HG03159 (cell line): Measurements from ENCODE around the gene WWOX.

Experiments used
- ATAC-seq: cut with Tn5 transposase; IDR thresholded peaks from one replicate; pipeline ENCODE4 v1.9.1; 2021; ENCODE audit warnings: mild to moderate bottlenecking, moderate library complexity; ENCODE audit not compliant: unreplicated experiment

Gene WWOX

DNA sequence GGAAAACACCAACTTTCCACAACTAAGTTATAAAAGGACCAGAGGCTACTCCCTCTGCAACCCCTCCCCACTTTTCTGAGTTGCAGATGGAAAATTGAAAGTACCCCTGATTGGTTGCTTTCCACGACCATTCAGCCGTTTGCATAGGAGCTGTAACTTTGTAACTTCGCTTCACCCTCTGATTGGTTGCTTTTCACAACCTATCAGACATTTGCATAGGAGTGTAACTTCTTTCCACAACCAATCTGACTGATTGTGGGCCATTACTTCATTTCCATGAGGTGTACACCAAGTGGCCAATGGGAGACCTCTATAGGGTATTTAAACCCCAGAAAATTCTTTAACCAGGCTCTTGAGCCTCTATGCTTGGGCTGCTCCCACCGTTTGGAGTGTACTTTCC, 644.1 kb downstream of the WWOX start:
- ATAC-seq = no peak

DNA sequence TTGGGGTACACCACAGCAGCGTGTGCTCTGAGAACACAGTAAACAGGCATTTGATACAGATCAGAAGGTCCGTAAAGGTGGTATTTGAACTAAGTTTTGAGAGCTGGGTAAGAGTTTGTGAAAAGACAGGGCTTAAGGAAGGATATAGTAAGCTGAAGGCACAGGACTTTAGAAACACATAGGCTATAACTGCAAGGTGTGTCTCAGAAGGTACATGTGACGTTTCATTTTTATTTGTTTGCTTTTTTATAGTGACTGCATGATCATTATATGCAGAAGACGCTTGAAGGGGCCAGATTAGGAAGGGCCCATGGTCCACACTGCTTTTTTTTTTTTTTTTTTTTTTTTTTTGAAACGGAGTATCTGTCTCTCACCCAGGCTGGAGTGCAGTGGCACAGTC, 644.6 kb downstream of the WWOX start:
- ATAC-seq = no peak

DNA sequence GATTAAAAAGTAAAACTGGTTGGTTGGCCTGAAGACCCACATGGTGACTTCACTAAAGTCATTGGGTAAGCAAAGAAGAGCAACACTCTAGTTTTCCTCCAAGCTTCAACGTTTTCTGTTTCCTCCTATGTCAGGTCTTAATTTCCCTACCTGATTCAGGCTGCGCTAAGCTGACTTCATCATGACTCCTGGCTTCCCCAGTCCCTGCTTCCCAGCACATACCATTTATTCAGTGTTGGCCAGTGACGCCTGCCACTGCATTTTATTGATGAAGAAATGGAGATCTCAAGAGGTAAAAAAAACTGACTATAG, 645.3 kb downstream of the WWOX start:
- ATAC-seq = no peak

DNA sequence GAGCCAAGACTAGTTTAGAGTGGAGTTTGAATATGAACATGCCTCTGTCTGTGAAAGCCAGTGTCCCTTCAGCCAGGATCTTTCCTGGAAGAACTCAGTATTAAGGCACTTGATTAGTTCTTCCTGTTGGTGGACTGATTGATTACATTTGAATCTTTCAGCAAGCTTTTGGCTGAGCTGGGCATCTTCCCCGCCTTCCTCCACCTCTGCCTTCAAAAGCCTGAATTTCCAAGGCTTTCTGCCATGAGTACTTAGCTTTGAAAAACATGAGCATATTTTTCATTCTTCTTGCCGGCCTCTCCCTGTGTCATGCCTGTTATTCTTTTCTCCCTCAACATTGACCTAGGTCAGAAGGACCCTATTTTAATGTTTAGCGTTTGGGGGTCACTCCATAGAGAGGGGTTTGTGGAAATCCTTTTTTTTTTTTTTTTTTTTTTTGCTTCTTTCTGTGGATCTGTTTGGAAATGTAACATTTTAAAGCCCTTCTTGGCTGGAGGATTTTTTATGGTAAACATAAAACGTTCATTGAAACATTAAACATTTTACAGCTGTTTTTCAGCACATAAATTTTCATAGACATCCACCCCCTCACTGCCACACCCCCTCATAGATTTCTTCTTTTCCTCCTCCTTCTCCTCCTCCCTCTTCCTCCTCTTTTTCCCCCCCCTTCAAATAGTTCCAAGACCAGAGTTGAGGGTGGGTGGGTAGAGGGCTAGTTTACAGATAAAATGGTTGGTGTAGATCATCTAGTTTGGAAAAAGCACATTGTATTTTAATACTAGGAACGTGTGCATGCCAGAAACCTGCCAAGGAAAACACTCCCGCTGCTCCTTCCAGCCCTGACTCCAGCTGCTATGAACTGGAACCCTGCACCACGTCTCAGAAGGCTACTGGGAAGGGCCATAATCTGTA, 645.9 kb downstream of the WWOX start:
- ATAC-seq = no peak

DNA sequence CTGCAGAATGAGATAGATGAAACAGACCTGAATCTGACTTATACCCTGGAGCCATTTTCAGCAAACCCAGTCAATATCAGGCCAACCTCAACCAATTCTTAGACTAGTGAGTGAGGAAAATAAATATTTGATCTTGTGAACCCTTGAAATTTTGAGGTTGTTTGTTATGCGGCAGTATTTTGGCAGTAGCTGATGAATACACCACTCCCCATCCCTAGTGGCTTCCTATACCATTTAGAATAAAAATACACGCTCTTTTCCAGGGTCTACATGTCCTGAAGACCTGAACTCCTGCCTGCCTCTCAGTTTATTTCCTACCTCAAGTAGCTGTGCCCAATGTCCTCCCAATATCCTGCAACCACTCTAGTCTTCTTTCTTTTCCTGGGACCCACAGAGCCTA, 647.3 kb downstream of the WWOX start:
- no peak for ATAC-seq

DNA sequence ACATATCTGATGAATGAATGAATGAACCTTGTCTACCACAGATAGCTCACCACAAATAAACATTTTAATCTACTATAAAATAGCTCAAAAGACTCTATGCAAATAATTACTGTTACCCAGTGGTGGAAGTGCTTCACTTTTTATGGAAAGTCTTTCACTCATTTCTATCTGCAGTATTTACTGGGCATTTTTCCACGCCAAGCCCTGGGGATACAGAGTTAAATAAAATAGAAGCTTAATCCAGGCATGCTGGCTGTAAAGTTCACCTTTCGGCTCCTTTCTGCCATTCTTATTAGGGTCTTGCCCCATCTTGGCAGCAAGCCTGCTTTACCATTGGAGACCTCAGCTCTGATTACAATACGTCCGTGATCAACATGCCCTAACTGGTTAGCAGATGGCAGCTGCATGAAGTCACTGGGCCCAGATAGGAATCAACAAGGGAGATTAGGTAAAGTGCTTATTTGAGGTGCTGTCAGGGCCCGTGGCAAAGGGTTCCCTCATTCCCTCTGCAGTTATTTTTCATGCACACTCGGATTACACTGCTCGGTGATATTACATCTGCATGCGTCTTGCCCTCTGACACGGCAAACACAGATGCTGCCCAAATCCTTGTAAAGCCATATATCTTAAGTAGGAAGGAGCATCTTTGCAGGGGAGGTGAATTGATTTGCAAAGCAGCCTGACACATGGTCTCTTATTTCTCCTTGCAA, 648.9 kb downstream of the WWOX start:
- ATAC-seq = no peak

DNA sequence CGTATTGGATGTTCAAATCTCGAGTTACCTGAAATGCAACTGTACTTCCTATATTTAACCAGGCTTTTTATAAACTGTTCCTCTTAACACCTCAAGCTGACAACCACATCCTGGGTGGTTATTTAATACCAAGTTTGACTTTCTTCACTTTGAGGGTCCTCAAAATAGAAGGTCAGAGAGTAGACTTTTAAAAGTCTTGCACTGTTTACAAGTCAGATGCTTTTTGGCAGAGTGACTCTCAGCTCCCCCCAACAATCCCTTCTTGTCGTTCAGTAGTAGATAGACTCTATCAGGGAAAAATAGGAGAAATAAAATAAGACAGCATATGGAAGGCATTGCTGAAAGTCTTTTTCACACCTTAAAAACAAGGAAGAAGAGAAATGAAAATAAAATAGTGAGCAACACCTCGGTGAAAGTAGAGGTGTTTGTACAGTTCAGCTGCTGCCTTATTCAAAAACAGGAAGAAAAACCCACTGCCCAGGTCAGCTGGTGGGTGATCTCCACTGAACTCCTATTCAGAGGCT, 650.4 kb downstream of the WWOX start:
- ATAC-seq = peak; percentile 73

DNA sequence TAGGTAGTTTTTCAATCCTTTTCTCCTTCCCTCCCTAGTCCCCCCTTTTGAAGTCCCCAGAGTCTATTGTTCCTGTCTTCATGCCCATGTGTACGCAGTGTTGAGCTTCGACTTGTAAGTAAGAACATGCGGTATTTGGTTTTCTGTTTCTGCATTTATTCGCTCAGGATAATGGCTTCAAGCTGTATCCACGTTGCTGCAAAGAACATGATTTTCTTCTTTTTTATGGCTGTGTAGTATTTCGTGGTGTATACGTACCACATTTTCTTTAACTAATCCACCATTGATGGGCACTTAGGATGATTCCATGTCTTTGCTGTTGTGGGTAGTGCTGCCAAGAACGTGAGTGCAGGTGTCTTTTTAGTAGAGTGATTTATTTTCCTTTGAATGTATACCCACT, 651.2 kb downstream of the WWOX start:
- no peak for ATAC-seq

DNA sequence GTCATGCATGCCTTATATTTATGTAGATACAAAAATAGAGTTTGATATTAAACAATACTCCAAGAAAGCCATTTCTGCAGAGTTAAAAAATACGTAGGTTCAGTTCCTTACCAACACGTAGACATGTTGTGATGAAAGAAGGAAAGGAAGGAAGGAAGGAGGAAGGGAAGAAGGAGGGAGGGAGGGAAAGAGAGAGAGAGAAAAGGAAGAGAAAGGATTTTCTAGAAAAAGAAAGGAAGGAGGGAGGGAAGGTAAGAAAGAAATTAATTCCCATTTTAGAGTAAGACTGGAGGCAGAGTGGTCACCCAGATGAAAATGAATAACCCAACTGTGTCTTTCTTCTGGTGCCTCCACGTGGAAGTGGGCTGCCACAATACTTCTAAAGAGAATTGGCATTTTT, 652.1 kb downstream of the WWOX start:
- no peak for ATAC-seq

DNA sequence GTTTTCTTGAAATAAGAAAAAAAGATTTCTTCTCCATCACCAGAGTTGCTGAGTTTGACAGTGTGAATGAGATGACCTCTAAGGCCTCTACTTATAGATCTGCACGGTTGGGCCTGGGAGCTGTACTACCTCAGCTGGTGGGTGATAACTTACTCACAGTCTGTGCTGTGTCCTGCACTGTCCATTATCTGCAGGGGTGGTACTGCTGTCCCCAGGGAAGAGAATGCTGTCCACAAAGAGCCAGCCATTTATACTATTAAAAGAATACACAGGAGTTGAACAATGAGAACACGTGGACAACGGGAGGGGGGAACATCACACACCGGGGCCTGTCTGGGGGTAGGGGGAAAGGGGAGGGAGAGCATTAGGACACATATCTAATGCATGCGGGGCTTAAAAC, 655.3 kb downstream of the WWOX start:
- ATAC-seq = no peak

DNA sequence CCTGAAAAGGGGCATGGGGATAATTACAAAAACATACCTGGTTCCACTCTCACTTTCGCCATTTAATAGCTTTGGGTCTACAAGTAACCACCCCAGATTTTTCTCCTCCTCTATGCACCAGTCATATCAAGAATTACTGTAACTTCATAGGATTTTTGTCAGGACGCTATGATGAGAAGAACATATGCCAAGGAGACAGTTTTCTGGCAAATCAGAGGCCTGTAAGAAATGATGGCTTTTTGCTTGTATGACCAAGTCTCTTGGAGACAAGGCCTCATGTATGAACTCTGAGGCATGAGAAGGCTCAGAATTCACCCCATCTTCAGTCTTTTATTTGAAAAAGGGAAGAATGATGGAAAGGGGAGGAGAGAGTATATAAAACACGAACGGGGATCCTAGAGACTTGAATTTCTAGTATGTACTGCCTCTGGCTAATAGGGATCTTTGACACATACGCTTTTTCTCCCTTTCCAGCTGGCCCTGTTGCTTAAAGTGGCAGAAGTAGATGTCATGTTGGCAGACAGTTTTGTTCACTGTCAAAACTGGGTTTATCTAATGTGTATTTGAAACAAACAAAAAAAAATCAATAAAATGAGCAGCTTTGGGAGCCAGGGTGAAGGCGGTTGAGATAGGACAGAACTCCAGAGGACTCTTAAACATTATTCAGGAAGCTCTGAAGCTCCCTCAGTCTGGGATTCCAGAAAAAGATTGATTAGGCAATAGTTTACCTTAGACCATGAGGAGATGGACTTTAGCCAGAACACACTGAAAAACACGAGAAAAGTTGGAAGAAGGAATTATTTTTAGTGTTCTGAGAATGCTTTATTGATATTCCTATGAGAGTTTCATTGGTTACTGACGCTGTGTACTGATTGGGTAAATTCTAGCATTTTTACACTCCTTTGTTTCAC, 656.6 kb downstream of the WWOX start:
- ATAC-seq = no peak

DNA sequence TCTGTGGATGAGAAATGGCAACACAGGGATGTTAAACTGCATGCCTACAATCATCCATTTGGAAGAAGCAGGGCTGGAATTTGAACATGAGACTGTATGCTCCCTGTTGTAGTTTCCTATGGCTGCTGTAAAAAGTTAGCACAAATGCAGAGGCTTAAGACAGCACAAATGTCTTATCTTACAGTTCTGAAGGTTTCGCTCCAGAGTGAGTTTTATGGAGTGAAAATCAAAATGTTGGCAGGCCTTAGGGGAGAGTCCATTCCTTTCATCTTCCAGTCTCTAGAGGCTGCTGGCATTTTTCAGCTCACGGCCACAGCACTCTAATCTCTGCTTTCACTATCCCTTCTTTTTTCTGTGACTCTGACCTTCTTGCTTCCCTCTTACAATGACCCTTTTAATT, 660.1 kb downstream of the WWOX start:
- ATAC-seq = no peak

DNA sequence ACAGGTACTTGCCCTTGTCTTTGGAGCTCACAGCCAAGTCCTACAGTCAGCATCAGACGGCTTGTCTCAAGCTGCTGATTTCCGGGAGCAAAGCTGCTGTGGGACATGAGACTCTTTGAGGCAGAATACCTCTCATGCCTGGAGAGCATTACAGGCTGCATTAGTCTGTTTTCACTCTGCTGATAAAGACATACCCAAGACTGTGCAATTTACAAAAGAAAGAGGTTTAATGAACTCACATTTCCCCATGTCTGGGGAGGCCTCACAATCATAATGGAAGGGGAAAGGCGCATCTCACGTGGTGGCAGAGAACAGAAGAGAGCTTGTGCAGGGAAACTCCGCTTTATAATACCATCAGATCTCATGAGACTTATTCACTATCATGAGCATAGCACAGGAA, 661.2 kb downstream of the WWOX start:
- no peak for ATAC-seq

DNA sequence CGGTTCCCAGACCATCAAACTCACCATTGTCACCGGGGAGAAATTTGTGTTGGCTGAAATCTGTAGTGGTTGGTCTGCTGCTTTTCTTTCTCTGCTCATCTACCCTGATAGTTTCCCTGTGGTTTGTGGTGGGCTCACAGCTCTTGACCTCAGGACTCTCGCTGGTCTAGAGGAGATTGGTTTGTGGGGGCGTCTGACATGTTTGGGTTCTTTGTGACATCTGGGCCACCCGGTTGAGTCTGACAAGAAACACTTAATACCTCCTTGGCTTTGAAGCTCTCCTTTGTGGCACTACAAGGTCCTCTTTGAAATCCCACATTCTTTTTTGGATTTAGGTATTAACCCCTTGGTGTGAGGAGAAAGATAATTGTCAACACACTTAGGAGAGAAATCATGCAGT, 662.0 kb downstream of the WWOX start:
- ATAC-seq = peak; percentile 81

DNA sequence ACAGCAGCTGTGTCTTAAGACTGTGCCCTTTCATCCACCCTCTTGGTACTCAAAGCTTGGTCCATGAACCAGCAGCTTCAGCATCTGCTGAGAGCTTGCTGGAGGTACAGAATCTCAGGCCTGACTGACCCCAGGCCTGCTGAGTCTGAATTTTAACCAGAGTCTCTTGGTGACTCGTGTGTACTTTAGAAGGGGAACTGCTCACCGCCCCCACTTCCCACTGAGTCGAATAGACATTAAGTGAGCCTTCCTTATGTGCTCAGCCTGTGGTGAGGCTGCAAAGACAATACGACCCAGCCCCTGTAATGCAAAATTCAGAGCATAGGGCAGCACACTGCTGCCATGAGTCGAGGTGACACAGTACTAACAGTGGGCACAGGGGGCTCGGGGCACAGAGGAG, 662.8 kb downstream of the WWOX start:
- peak; percentile 46 for ATAC-seq

DNA sequence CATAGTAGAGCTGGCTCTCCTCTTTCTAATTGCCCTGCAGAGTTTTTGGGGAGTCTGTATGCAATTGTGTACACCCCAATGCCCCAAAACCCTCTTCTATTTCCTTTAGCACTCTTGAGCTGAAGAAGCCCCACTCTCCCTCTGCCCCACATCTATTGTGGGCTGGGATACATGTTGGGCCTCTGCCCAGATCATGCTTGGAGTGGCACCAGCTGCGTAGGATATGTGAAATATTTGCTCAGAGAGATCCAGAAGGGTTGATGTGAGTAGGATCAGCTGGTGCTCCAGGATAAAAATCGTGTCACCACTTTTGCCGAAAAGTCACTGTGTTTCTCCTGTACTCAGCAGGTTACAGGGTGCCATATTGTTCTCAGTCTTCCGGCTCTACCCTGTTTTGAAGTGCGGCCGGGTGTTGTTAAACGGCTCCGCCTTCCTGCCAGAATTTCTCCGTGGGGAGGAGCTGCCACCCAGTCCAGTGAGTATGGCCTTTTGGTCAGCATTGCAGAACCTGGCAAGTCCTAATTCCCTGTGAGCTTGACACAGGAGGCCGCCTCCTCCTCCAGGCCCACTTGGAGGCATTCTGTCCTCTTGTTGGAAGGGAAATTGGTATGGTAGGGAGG, 664.5 kb downstream of the WWOX start:
- no peak for ATAC-seq

DNA sequence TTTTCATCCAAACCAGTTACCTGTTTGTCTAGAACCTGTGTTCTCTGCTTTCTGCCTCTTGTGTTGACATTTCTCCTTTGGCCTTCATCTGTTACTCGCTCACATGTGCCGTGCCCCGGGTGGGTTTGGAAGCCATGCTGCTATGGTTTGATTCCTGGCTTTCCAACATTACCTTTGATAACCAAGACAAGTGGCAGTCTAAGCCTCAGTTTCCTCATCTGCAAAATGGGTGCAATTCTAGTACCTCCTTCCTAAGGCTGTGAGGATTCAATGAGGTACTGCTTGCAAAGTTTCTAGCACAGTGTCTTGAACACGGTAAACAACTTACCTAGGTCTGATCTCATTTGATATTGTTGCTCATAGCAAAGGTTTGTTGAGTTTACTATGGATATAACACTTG, 665.0 kb downstream of the WWOX start:
- ATAC-seq = no peak

DNA sequence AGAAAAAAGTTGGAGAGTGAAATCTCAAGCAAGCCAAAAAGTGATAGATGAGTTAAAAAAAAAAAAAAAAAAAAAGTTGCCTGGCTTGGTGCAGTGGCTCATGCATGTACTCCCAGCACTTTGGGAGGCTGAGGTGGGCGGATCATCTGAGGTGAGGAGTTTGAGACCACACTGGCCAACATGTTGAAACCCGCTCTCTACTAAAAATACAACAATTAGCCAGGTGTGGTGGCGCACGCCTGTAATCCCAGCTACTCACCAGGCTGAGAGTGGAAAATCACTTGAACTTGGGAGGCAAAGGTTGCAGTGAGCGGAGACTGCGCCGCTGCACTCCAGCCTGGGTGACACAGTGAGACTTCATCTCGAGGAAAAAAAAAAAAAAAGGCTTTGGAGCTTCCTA, 668.8 kb downstream of the WWOX start:
- ATAC-seq = no peak

DNA sequence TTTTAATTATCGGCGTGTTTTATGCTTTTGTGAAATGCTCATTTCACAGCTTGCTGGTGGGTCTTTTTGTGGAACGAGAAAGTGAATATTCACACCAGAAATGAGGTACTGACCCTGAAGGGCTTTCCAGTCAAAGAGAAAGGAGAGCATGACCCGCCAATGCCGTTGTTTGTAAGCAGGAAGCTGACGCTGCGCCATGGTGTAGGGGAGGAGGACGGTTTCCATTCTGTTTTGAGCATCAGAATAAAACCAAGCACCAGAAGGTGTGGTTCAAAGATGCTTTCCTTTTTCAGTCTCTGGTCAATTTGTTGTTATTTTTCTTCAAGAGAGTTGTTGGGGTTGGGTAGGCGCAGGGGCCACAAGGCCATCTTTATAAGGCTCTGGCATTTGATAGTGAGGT, 669.3 kb downstream of the WWOX start:
- no peak for ATAC-seq

DNA sequence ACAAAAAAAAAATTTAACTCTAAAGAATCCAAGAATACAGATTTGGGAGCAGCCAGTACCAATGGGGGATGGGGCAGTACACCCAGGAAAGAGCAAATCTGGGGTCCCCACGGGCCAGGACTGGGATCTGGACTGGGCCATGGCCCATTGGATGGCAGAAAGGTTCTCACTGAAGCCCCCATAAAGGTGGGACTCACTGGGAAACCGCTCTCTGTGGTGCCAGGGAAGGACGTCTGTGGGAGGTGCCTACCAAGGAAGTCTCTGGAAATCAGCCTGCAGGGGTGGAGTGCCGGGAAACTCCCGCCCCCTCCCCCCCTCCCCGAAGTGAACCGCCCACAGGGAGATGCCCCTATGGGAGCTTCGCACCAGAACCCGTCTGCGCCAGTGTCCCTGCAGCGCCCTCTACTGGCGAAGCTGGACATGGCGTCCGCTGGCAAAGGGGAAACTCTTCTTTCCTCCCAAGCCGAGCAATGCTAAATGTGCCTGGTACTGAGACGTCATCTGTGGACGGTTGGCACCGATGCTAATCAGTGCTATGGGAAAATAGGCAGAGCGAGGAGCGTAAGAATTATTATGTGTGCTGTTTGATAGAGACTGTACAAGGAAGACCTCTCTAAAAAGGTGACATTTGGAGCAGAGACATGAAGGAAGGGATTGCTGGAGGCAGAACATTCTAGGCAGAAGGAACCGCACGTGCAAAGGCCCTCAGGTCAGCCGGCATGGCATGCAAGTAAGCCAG, 671.1 kb downstream of the WWOX start:
- ATAC-seq = peak; percentile 91
